Mammary epithelial cell (primary cell): ENCODE measurements around the gene DISP3.

ENCODE experiments used
- CTCF ChIP-seq, 2 donors: IDR thresholded peaks in 1 of 2; conservative IDR thresholded peaks in 1 of 2; 2 replicates each; pipeline ENCODE4 v1.5.1; 2011 to 2012; ENCODE audit warnings: inconsistent platforms in 2 of 2, low read length in 2 of 2, mild to moderate bottlenecking in 2 of 2, control low read depth in 1 of 2, low read depth in 1 of 2; ENCODE audit not compliant: insufficient read depth in 1 of 2; ENCODE audit errors: extremely low read depth in 1 of 2
- EZH2 ChIP-seq: IDR thresholded peaks from 2 replicates; pipeline ENCODE4 v1.6.1; 2012; ENCODE audit warnings: low read length, inconsistent platforms, borderline replicate concordance

- TF ChIP-seq CTCF (conservative IDR thresholded peaks at IDR 0.05 in 1 of 2, IDR thresholded peaks at IDR 0.05 in 1 of 2; ENCODE audit: extremely low read depth in 1 of 2, insufficient read depth in 1 of 2, low read depth in 1 of 2, low read length in 2 of 2) (no peak), EZH2 (no peak)
Measured at GRCh38 chr1:11523261-11523660, 44.3 kb downstream of the DISP3 start.
